Keratinocyte (primary cell): ENCODE results near the gene PTPN21. TPM values are rescaled to one million over a fixed set of nuclear protein-coding genes. Genes with fewer than 3 reads are reported as not detected.

Experiments used
- DNase-seq: peaks from one replicate; pipeline ENCODE4 v3.0.0-alpha.2; 2011; ENCODE audit warnings: low read depth, missing footprints, low spot score
- FAIRE-seq: peaks from 2 replicates; lab custom pipeline; 2011; peaks lifted over from hg19 to GRCh38; lab: Jason Lieb, UNC
- H2AFZ ChIP-seq: 2 replicates; pipeline ENCODE4 v1.6.0; 2012; ENCODE audit warnings: low read length, control low read depth, inconsistent platforms; ENCODE audit not compliant: control insufficient read depth
- H3K27ac ChIP-seq: 2 replicates; pipeline ENCODE4 v1.5.1; 2011; ENCODE audit warnings: low read length; ENCODE audit not compliant: control insufficient read depth, insufficient read depth
- H3K27me3 ChIP-seq: 3 replicates; pipeline ENCODE4 v1.6.0; 2011; ENCODE audit warnings: low read length; ENCODE audit not compliant: control insufficient read depth, insufficient read depth; ENCODE audit errors: extremely low read depth
- H3K36me3 ChIP-seq, 2 experiments: 2 replicates in 1 of 2; 3 replicates in 1 of 2; pipeline ENCODE4 v1.5.1; 2011; ENCODE audit warnings: low read length in 2 of 2, mild to moderate bottlenecking in 1 of 2; ENCODE audit not compliant: control insufficient read depth in 2 of 2, insufficient read depth in 2 of 2; ENCODE audit errors: extremely low read depth in 1 of 2
- H3K4me1 ChIP-seq: 3 replicates; pipeline ENCODE4 v1.5.1; 2011; ENCODE audit warnings: low read length; ENCODE audit not compliant: control insufficient read depth, insufficient read depth; ENCODE audit errors: extremely low read depth
- H3K4me2 ChIP-seq: 3 replicates; pipeline ENCODE4 v1.6.0; 2011; ENCODE audit warnings: low read depth, low read length; ENCODE audit not compliant: control insufficient read depth, insufficient read depth; ENCODE audit errors: extremely low read depth
- H3K4me3 ChIP-seq, 3 experiments: fragments of 200-600 bp in 1 of 3; sonication (generic) in 1 of 3; 2 replicates in 2 of 3; 3 replicates in 1 of 3; pipeline ENCODE4 v1.5.1; 2011 to 2016; ENCODE audit warnings: low read length in 3 of 3, mild to moderate bottlenecking in 3 of 3, control low read depth in 2 of 3, inconsistent platforms in 1 of 3, low read depth in 1 of 3, mixed read lengths in 1 of 3, mixed run types in 1 of 3, moderate library complexity in 1 of 3; ENCODE audit not compliant: control insufficient read depth in 2 of 3, insufficient read depth in 2 of 3; ENCODE audit errors: extremely low read depth in 1 of 3
- H3K79me2 ChIP-seq: 2 replicates; pipeline ENCODE4 v1.6.0; 2012; ENCODE audit warnings: low read length; ENCODE audit not compliant: control insufficient read depth, insufficient read depth
- H3K9ac ChIP-seq: 3 replicates; pipeline ENCODE4 v1.6.0; 2011; ENCODE audit warnings: low read length; ENCODE audit not compliant: control insufficient read depth, insufficient read depth; ENCODE audit errors: extremely low read depth
- H3K9me1 ChIP-seq: 3 replicates; pipeline ENCODE4 v1.6.0; 2011; ENCODE audit warnings: low read length; ENCODE audit not compliant: control insufficient read depth, insufficient read depth; ENCODE audit errors: extremely low read depth
- H3K9me3 ChIP-seq: 2 replicates; pipeline ENCODE4 v1.5.1; 2012; ENCODE audit warnings: low read depth, low read length; ENCODE audit not compliant: control insufficient read depth
- H4K20me1 ChIP-seq: 3 replicates; pipeline ENCODE4 v1.6.0; 2011; ENCODE audit warnings: low read length; ENCODE audit not compliant: control insufficient read depth, insufficient read depth; ENCODE audit errors: extremely low read depth
- EZH2 ChIP-seq: IDR thresholded peaks from one replicate; pipeline ENCODE4 v1.6.1; 2012; ENCODE audit warnings: inconsistent platforms, mild to moderate bottlenecking, low read length, moderate library complexity
- dilution Hi-C: fragments of 300-500 bp; cut with MboI; formaldehyde crosslinking; loops from one replicate; pipeline ENCODE4 v1.7.0; 2020; ENCODE audit warnings: low sequenced_read_pairs; ENCODE audit not compliant: extremely low pct_ligation_motif_present
- polyA plus RNA-seq, 5 experiments: library from polyadenylated mRNA; depleted of rRNA in 3 of 5; stranded (reverse) in 3 of 5; stranded (forward) in 1 of 5; unstranded in 1 of 5; fragments of >200 nt; gene quantifications; 1 replicate in 1 of 5; 2 replicates in 3 of 5; 3 replicates in 1 of 5; pipeline versions ENCODE4 v1.2.1 to v1.2.3, GENCODE V29; 2011 to 2012; ENCODE audit warnings: missing spikeins in 2 of 5, low read depth in 1 of 5, low replicate concordance in 1 of 5
- TF ChIP-seq, protein P1 (sequence below), 3 experiments: IDR thresholded peaks in 1 of 3; conservative IDR thresholded peaks in 1 of 3; optimal IDR thresholded peaks in 1 of 3; 2 replicates in 2 of 3; 3 replicates in 1 of 3; pipeline versions ENCODE3 to v1.5.1; 2011; ENCODE audit warnings: low read length in 3 of 3, mild to moderate bottlenecking in 3 of 3, moderate library complexity in 2 of 3, control low read depth in 1 of 3, inconsistent platforms in 1 of 3; ENCODE audit not compliant: insufficient read depth in 2 of 3; ENCODE audit errors: extremely low read depth in 1 of 3

The PTPN21 gene
- polyA plus RNA-seq, 1 donor (not counting 4 experiments of a cell fraction or from before 2014, with no cell fraction given) = 7.4 TPM

DNA sequence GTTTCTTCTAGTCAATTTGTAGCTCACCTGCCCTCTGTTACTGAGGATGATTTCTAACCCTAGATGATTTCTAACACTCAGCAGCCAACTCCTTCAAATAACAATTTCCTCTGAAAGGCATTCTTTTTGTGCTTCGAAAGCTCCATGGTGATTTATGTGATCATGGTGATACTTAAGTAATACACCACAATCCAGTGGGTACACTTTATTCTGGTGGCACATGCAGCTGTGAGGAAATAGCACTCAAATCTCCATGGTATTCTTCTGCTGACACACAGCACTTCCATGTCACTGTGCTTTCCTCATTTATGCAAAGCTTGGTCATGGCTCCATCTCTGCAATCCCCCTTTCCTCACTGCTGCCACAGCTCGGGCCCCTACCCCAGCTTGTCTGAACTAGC lies 73.7 kb downstream of the PTPN21 start:
- H3K27me3 ChIP-seq = no peaks in the 10 kb centered on the region
- H3K27ac ChIP-seq = no peak overlapping the region
- no peaks in the 10 kb centered on the region for H4K20me1 ChIP-seq
- dilution Hi-C loops = no loop called here
- no peak overlapping the region for H2AFZ ChIP-seq
- H3K36me3 ChIP-seq = peaks cover 11 to 23% of the 10 kb centered on the region in 2 experiments
- no peak overlapping the region for H3K4me2 ChIP-seq
- H3K9me1 ChIP-seq = no peaks in the 10 kb centered on the region
- H3K4me3 ChIP-seq = no peak overlapping the region
- no peak for TF ChIP-seq EZH2
- TF ChIP-seq, protein P1, sequence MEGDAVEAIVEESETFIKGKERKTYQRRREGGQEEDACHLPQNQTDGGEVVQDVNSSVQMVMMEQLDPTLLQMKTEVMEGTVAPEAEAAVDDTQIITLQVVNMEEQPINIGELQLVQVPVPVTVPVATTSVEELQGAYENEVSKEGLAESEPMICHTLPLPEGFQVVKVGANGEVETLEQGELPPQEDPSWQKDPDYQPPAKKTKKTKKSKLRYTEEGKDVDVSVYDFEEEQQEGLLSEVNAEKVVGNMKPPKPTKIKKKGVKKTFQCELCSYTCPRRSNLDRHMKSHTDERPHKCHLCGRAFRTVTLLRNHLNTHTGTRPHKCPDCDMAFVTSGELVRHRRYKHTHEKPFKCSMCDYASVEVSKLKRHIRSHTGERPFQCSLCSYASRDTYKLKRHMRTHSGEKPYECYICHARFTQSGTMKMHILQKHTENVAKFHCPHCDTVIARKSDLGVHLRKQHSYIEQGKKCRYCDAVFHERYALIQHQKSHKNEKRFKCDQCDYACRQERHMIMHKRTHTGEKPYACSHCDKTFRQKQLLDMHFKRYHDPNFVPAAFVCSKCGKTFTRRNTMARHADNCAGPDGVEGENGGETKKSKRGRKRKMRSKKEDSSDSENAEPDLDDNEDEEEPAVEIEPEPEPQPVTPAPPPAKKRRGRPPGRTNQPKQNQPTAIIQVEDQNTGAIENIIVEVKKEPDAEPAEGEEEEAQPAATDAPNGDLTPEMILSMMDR (optimal IDR thresholded peaks at IDR 0.05 in 1 of 3, IDR thresholded peaks at IDR 0.05 in 1 of 3, conservative IDR thresholded peaks at IDR 0.05 in 1 of 3; ENCODE audit: extremely low read depth in 1 of 3, insufficient read depth in 2 of 3, low read length in 3 of 3) = no peak
- DNase-seq (no peak), FAIRE-seq (no peak)
- H3K79me2 ChIP-seq = no peaks in the 10 kb centered on the region
- H3K9ac ChIP-seq = no peak overlapping the region
- H3K9me3 ChIP-seq = no peaks in the 10 kb centered on the region
- H3K4me1 ChIP-seq = no peaks in the 10 kb centered on the region

DNA sequence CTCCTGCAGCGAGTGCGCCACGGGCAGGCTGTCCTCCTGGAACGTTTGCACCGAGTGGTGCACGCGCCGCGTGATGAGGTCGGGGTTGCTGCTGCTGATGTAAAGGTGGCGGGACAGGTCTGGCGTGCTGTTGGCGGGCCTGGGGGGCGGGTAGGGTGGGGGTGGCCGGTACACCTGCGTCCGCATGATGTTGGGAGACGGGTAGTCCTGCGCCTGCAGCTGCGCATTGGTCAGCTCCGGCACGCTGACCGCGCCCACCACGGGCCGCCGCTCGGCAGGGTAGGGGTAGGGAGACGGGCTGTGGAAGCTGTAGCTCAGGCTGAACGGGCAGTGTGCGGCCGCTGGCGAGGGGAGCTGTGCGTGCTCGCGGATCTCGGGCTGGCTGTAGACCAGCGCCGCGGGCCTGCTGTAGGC lies 75.2 kb downstream of the PTPN21 start:
- H3K36me3 ChIP-seq = peaks cover 11 to 21% of the 10 kb centered on the region in 2 experiments
- H3K27me3 ChIP-seq = no peaks in the 10 kb centered on the region
- H3K9ac ChIP-seq = no peak overlapping the region
- no peaks in the 10 kb centered on the region for H3K79me2 ChIP-seq
- dilution Hi-C loops = no loop called here
- no peaks in the 10 kb centered on the region for H4K20me1 ChIP-seq
- no peaks in the 10 kb centered on the region for H3K9me3 ChIP-seq
- H3K9me1 ChIP-seq = no peaks in the 10 kb centered on the region
- DNase-seq (no peak), FAIRE-seq (no peak)
- no peak overlapping the region for H3K4me2 ChIP-seq
- TF ChIP-seq, protein P1 (optimal IDR thresholded peaks at IDR 0.05 in 1 of 3, IDR thresholded peaks at IDR 0.05 in 1 of 3, conservative IDR thresholded peaks at IDR 0.05 in 1 of 3; ENCODE audit: extremely low read depth in 1 of 3, insufficient read depth in 2 of 3, low read length in 3 of 3) = no peak
- no peak for TF ChIP-seq EZH2
- H2AFZ ChIP-seq = no peak overlapping the region
- no peaks in the 10 kb centered on the region for H3K4me1 ChIP-seq
- H3K4me3 ChIP-seq = no peak overlapping the region
- H3K27ac ChIP-seq = no peak overlapping the region
